HG02571 (cell line): ENCODE data around the gene DYNC2I2.
"Not testable (repeated sequence)": the region's sequence is repeated elsewhere in the genome, so short reads cannot be mapped to it uniquely, and the experiment has no call there.

ENCODE experiments used
- ATAC-seq: cut with Tn5 transposase; IDR thresholded peaks from one replicate; pipeline ENCODE4 v1.9.1; 2021; ENCODE audit warnings: mild to moderate bottlenecking, moderate library complexity; ENCODE audit not compliant: unreplicated experiment

Gene DYNC2I2

GRCh38 chr9:128619779-128620178 lies 36.9 kb downstream of the DYNC2I2 start:
- no peak for ATAC-seq

DNA sequence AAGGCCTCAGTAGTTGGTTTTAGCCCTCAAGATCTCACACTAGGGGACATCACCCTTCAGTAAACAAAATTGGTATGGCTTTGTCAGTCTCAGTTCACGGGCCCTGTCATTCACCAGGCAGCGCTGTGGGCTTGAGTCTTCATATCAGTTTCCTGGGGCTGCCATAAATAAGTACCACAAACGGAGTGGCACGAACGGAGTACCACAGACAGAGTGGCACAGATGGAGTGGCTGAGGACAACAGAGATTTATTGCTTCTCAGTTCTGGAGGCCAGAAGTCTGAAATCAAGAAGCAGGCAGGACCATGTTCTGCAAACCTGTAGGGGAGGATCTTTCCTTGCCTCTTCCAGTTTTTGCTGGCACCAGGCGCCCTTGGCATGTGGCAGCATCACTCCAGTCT lies 37.5 kb downstream of the DYNC2I2 start:
- no peak for ATAC-seq

- no peak for ATAC-seq
These were observed 38.7 kb downstream of the DYNC2I2 start for GRCh38 chr9:128617943-128618342.

- ATAC-seq, result no peak
These were observed 41.1 kb downstream of the DYNC2I2 start for GRCh38 chr9:128615571-128615970.

GRCh38 chr9:128614728-128615127 lies 41.9 kb downstream of the DYNC2I2 start:
- no peak for ATAC-seq

DNA sequence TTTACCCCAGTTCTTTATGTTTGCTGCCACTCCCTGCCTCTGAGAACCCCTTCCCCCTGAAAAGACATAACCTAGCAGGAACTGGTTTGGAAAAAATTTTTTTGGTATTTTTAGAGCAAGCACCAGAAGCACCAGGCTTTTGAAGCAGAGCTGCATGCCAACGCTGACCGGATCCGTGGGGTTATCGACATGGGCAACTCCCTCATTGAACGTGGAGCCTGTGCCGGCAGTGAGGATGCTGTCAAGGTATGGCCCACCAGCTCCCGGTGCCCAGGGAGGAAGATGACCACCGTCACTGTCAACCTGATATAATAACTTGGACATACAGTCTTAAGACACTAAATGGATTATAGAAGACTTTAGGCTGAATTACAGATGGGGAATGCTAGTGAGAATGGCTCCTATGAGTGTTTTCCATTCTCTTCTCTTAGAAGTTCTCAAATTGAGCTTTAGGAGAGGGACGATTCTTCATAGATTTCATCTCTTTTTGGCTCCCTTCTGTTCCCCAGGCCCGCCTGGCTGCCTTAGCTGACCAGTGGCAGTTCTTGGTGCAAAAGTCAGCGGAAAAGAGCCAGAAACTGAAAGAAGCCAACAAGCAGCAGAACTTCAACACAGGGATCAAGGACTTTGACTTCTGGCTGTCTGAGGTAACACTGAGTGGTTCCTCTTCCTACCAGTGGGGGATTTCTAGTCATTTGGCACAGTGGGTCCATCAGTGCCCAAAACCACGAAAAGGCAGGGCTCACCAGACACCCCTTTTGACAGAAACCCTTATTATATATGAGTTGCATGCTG lies 44.9 kb downstream of the DYNC2I2 start:
- ATAC-seq, result no peak

DNA sequence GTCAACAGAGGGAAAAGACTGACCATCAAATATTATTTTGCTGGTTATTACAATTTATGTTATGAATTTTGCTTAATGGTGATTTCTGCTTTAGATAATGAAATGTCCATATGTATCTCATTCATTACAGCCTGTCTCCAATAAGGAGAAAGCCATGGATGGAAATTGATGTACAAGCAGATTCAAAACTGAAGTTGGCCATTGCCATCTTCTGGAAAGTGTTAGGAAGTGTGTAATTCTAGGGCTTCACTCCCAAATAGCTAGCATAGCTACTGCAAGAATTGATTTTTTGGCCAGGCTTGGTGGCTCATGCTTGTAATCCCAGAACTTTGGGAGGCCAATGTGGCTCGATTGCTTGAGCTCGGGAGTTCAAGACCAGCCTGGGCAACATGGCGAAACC lies 45.8 kb downstream of the DYNC2I2 start:
- ATAC-seq, result no peak

DNA sequence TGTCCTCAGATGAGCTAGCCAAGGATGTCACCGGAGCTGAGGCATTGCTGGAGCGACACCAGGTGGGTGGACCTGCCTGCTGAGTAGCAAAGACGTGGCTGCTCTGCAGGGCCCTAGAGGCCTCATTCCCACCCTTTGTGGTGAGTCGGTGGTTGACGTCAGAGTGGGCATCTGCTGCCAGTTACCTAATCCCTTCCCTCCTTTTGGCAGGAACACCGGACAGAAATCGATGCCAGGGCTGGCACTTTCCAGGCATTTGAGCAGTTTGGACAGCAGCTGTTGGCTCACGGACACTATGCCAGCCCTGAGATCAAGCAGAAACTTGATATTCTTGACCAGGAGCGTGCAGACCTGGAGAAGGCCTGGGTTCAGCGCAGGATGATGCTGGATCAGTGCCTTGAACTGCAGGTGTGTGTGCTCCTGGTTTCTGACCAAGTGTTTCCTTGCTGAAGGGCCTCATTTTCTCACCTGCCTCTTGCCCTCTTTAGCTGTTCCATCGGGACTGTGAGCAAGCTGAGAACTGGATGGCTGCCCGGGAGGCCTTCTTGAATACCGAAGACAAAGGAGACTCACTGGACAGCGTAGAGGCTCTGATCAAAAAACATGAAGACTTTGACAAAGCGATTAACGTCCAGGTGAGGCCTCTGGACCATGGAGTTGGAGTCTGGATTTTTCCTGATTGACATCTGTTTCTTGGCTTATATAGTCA lies 48.9 kb downstream of the DYNC2I2 start:
- no peak for ATAC-seq

DNA sequence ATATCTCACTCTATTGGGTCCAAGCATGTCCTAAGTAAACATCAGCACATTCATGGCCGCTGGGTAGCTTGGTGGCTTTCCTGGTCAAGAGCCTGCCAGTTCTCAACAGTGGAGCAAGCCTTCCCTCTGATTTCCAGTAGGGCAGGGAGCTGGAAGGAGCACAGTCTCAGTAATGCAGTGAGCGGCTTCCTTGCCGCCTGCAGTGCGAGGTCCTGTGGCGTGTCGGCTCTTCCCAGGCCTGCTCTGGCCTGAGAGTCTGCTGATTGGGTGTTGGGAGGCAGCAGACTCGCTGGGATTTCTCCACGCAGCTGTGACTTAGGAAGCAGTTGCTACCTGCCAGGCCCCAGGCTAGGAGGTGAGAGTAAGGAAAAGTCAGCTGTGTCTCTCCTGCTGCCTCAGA lies 53.0 kb downstream of the DYNC2I2 start:
- no peak for ATAC-seq

DNA sequence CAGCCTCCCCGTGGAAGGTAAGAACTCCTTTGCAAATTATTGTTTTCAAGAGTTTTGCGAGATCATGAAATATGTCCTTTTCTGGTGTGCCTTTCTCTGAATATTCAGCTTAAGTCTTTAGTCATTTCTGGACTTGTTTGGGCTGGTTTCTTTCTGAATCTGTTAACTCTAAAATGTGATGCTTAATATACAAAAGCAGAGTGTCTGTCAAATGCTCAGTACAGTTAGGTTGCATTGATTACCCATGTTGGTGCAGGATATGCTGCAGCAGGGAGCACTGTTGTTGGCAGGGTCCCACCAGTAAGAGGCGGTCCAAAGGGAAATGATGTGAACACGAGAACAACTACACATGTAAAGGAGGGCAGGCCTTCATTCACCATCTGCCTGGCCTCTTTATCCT lies 56.5 kb downstream of the DYNC2I2 start:
- ATAC-seq, result no peak

DNA sequence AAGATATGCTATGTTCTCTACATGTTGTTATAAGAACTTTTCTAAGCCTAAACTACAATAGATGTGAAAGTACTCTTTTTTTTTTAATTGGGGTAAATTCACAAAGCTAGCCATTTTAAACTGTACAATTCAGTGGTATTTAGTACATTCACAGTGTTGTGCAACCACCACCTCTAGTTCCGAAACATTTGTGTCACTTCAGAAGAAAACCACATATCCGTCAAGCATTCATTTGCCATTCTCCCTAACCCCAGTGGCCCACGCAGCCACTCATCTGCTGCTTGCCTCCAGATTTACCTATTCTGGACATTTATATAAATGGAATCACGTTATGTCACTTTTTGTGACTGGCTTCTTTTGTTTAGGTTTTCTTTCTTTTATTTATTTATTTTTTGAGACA lies 61.2 kb downstream of the DYNC2I2 start:
- no peak for ATAC-seq

- no peak for ATAC-seq
These were observed 62.8 kb downstream of the DYNC2I2 start for GRCh38 chr9:128593856-128594255.

DNA sequence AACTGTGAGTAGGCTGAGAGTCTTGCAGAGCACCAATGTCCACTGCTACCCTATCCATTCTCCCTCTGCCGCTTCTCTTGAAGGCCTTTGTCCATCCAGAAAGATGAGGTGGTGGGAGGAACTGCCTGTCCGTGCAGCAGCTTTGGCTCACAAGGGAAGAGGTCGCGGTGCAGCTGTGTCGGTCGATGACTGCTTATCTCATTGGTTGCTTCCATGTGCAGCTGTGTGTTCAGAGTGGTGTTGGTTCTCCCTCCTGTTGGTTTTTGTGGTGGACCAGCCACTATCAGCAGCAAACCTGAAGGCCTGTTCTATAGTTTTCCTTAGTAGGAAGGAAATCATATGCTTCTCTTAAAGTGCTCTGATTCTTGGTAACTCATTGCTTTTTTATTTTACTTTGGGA lies 63.6 kb downstream of the DYNC2I2 start:
- no peak for ATAC-seq

DNA sequence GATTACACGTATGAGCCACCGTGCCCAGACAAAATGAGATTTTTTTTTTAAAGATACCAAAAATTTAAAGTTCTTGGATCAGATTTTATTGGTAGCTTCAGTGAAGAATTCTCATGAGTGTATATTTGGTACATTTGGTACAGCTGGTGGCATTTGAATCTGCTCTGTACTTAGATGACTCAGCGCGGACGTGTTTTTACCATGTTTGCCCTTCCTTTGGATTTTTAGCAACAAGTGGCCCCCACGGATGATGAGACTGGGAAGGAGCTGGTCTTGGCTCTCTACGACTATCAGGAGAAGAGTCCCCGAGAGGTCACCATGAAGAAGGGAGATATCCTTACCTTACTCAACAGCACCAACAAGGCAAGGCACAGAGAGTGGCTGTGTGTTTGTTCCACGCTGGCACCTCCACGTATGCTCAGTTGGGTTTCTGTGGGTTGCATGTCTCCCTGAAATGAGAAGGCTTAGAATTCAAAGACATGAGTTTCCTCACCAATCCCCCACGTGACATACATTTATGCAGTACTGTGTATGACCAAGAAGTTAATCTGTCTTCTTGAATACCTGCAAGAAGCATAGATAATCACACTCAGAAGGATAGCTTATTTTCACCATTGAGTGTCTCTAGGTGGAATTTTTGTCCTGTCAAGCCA lies 67.9 kb downstream of the DYNC2I2 start:
- no peak for ATAC-seq

DNA sequence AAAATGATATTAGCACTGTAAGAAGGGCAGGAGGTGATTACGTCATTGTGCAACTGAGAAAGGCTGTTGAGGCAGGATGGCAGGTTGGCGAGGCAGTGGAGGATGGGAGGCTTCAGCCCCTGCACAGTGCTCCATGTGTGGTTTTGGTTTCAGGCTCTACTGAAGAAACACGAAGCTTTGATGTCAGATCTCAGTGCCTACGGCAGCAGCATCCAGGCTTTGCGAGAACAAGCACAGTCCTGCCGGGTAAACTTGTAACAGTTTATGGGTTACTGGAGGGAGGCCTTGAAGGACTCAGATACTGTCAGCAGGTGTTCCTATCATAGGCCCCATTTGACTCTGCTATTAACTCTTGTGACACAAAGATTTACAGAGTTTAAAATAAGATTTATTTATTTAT lies 69.2 kb downstream of the DYNC2I2 start:
- no peak for ATAC-seq

DNA sequence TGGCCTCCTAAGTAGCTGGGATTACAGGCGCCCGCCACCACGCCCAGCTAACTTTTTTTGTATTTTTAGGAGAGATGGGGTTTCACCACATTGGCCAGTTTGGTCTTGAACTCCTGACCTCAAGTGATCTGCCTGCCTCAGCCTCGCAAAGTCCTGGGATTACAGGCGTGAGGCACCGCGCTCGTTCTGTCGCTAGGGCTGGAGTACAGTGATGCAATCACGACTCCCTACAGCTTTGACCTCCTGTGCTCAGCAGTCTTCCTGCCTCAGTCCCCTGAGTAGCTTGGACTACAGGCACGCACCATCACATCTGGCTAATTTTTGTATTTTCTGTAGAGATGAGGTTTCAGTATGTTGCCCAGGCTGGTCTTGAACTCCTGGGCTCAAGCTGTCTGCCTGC lies 69.7 kb downstream of the DYNC2I2 start:
- not testable (repeated sequence) for ATAC-seq

DNA sequence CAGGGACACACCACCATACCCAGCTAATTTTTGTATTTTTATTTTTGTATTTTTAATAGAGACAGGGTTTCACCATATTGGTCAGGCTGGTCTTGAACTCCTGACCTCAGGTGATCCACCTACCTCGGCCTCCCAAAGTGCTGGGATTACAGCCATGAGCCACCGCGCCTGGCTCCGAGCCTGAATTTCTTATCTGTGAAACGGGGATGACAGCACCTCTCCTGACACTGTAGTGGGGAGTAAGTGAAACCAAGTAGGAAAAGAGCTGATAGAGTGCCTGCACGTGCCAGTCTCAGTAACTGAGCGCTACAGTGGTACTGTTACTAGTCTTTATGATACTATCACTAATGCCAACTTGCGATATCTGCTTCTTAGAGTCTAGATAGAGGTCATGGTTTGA lies 71.5 kb downstream of the DYNC2I2 start:
- ATAC-seq, result not testable (repeated sequence)
